Measurements from ENCODE around the gene CIB4. TPM values are rescaled to one million over a fixed set of nuclear protein-coding genes. Genes with fewer than 3 reads are reported as not detected.

The CIB4 gene
- total RNA-seq, 1 experiment from 2014 or later = not detected

DNA sequence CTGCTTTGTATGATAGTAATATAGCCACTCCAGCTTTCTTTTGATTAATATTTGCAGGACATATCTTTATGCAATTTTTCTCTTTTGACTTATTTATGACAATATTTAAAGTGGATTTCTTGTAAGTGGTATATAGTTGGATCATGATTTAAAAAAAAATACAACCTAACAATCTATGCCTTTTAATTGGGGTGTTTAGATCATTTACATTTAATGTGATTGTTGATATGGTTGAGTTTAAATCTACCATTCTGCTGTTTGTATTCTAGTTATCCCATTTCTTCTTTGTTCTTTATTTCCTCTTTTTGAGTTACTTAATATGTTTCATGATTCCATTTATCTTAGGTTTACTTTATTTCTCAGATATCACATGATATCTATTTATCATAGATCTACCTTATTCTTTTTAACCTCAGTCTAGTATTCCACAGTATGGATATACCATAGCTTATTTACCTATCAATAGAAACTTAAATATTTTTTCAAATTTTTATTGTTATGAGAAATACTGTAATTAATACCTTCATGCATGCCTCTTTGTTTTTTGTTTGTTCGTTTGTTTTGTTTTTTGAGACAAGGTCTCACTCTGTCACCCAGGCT, 19.3 kb upstream of the CIB4 start:
- CTCF ChIA-PET = no interaction called here
- Histone ChIP-seq H3K9me3 (ENCODE audit: low read depth, low read length, poor library complexity, severe bottlenecking) (no peaks in the 10 kb centered on the region), H3K27ac (ENCODE audit: low read depth, low read length, poor library complexity, severe bottlenecking) (no peak overlapping the region), H3K27me3 (replicated peaks; ENCODE audit: insufficient read depth, low read depth, low read length, poor library complexity) (no peaks in the 10 kb centered on the region), H3K4me1 (ENCODE audit: insufficient read depth, low read length, poor library complexity, severe bottlenecking) (no peaks in the 10 kb centered on the region), H3K36me3 (ENCODE audit: insufficient read depth, low read length, poor library complexity, severe bottlenecking) (no peaks in the 10 kb centered on the region), H3K4me3 (ENCODE audit: low read depth, low read length, poor library complexity, severe bottlenecking) (no peak overlapping the region)
- intact Hi-C loops (cut with micrococcal nuclease; ENCODE audit: unreplicated experiment) = no loop called here
- no TSS peak for BruUV-seq (replicated peaks)
- TF ChIP-seq, protein P1, sequence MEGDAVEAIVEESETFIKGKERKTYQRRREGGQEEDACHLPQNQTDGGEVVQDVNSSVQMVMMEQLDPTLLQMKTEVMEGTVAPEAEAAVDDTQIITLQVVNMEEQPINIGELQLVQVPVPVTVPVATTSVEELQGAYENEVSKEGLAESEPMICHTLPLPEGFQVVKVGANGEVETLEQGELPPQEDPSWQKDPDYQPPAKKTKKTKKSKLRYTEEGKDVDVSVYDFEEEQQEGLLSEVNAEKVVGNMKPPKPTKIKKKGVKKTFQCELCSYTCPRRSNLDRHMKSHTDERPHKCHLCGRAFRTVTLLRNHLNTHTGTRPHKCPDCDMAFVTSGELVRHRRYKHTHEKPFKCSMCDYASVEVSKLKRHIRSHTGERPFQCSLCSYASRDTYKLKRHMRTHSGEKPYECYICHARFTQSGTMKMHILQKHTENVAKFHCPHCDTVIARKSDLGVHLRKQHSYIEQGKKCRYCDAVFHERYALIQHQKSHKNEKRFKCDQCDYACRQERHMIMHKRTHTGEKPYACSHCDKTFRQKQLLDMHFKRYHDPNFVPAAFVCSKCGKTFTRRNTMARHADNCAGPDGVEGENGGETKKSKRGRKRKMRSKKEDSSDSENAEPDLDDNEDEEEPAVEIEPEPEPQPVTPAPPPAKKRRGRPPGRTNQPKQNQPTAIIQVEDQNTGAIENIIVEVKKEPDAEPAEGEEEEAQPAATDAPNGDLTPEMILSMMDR (conservative IDR thresholded peaks at IDR 0.05; ENCODE audit: low read depth, low read length) = no peak
- no peak for TF ChIP-seq EZH2 (IDR thresholded peaks at IDR 0.05; ENCODE audit: borderline replicate concordance, low read depth, low read length, poor library complexity, severe bottlenecking)
- no peak for DNase-seq (ENCODE audit: low spot score)
- POLR2A ChIA-PET (ENCODE audit: low non-redundant PET) = no interaction called here

DNA sequence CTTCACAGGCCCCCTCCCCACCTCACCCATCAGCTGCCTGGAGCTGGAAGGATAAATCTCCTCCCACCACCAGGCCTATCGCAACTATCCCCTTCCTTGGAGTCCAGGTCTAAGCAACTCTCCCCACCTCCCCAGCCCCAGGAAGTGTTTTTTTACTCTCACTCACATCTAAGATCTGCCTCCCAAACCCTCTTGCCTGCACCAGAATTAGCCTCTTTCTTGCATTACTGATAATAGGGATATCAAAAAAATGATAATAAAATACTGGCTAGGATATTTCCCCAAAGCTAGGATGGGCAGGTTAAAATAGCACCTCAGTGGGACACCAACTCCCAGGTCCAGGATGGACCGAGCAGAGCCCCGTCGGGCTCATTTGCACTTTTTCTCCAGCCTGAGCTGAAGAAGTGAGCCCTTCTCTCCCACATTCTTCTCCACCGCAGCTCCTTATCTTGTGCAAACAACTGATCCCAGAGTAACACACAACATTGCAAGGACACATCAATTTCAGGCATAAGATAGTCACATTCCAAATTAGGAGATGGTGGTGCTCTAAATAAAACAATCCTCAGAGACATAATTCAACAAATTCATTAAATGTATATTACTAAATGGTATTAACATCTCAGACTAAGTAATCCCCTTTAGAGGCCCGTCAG, 17.7 kb upstream of the CIB4 start:
- H3K27ac ChIP-seq (ENCODE audit: low read depth, low read length, poor library complexity, severe bottlenecking) = no peak overlapping the region
- BruUV-seq (replicated peaks) = no TSS peak
- ChIA-PET POLR2A (ENCODE audit: low non-redundant PET) (no interaction called here), CTCF (no interaction called here)
- no peaks in the 10 kb centered on the region for H3K27me3 ChIP-seq (replicated peaks; ENCODE audit: insufficient read depth, low read depth, low read length, poor library complexity)
- H3K4me1 ChIP-seq (ENCODE audit: insufficient read depth, low read length, poor library complexity, severe bottlenecking) = no peaks in the 10 kb centered on the region
- no peaks in the 10 kb centered on the region for H3K36me3 ChIP-seq (ENCODE audit: insufficient read depth, low read length, poor library complexity, severe bottlenecking)
- no peaks in the 10 kb centered on the region for H3K9me3 ChIP-seq (ENCODE audit: low read depth, low read length, poor library complexity, severe bottlenecking)
- no peak for DNase-seq (ENCODE audit: low spot score)
- no peak for TF ChIP-seq EZH2 (IDR thresholded peaks at IDR 0.05; ENCODE audit: borderline replicate concordance, low read depth, low read length, poor library complexity, severe bottlenecking)
- TF ChIP-seq, protein P1 (conservative IDR thresholded peaks at IDR 0.05; ENCODE audit: low read depth, low read length) = no peak
- intact Hi-C loops (cut with micrococcal nuclease; ENCODE audit: unreplicated experiment) = no loop called here
- H3K4me3 ChIP-seq (ENCODE audit: low read depth, low read length, poor library complexity, severe bottlenecking) = no peak overlapping the region

DNA sequence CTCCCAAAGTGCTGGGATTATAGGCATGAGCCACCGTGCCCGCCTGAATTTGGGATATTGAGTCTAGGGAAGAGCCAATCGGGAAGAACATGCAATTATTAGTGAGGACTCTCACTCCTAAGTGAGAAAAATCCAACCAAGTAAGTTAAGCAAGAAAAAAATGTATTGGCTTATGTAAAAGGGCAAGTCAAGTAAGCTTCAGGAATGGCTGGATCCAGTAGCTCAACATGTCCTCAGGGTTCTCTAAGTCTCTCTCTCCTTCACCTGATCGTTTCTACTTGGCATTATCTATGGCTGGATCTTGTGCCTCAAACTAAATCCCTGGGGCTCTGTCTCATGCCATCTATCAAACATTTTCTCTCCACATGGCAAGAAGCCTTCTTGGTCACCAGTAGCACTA, 16.1 kb upstream of the CIB4 start:
- no peaks in the 10 kb centered on the region for H3K9me3 ChIP-seq (ENCODE audit: low read depth, low read length, poor library complexity, severe bottlenecking)
- no peaks in the 10 kb centered on the region for H3K36me3 ChIP-seq (ENCODE audit: insufficient read depth, low read length, poor library complexity, severe bottlenecking)
- BruUV-seq (replicated peaks) = no TSS peak
- no peaks in the 10 kb centered on the region for H3K27me3 ChIP-seq (replicated peaks; ENCODE audit: insufficient read depth, low read depth, low read length, poor library complexity)
- POLR2A ChIA-PET (ENCODE audit: low non-redundant PET) = no interaction called here
- H3K4me3 ChIP-seq (ENCODE audit: low read depth, low read length, poor library complexity, severe bottlenecking) = no peak overlapping the region
- TF ChIP-seq, protein P1 (conservative IDR thresholded peaks at IDR 0.05; ENCODE audit: low read depth, low read length) = no peak
- TF ChIP-seq EZH2 (IDR thresholded peaks at IDR 0.05; ENCODE audit: borderline replicate concordance, low read depth, low read length, poor library complexity, severe bottlenecking) = no peak
- peaks cover 4% of the 10 kb centered on the region for H3K4me1 ChIP-seq (ENCODE audit: insufficient read depth, low read length, poor library complexity, severe bottlenecking)
- CTCF ChIA-PET = interaction anchor here (0.6 kb wide), 1 partner anchor 173 kb away, joined by 6 read pairs; no protein-coding TSS in a partner anchor
- intact Hi-C loops (cut with micrococcal nuclease; ENCODE audit: unreplicated experiment) = no loop called here
- no peak overlapping the region for H3K27ac ChIP-seq (ENCODE audit: low read depth, low read length, poor library complexity, severe bottlenecking)
- no peak for DNase-seq (ENCODE audit: low spot score)
